Fibroblast of lung (primary cell): Measurements from ENCODE around the gene CLNK. TPM values are rescaled to one million over a fixed set of nuclear protein-coding genes. Genes with fewer than 3 reads are reported as not detected.

ENCODE experiments used
- DNase-seq, 2 donors: peaks; one replicate each; pipeline versions ENCODE4 v3.0.0 to v3.0.0-alpha.2; 2010; ENCODE audit warnings: low read depth in 2 of 2
- H2AFZ ChIP-seq: 2 replicates; pipeline ENCODE4 v1.5.1; 2012; ENCODE audit warnings: low read length, control low read depth, inconsistent platforms
- H3K27ac ChIP-seq: 2 replicates; pipeline ENCODE4 v1.5.1; 2011; ENCODE audit warnings: low read length, control low read depth; ENCODE audit not compliant: insufficient read depth
- H3K27me3 ChIP-seq: 2 replicates; pipeline ENCODE4 v1.5.1; 2011; ENCODE audit warnings: mild to moderate bottlenecking, low read length; ENCODE audit not compliant: control insufficient read depth, insufficient read depth
- H3K36me3 ChIP-seq: 2 replicates; pipeline ENCODE4 v1.5.1; 2011; ENCODE audit warnings: low read length; ENCODE audit not compliant: control insufficient read depth, insufficient read depth
- H3K4me1 ChIP-seq: 2 replicates; pipeline ENCODE4 v1.5.1; 2011; ENCODE audit warnings: low read length; ENCODE audit not compliant: control insufficient read depth, insufficient read depth; ENCODE audit errors: extremely low read depth
- H3K4me2 ChIP-seq: 2 replicates; pipeline ENCODE4 v1.5.1; 2011; ENCODE audit warnings: low read length, control low read depth; ENCODE audit not compliant: insufficient read depth; ENCODE audit errors: extremely low read depth
- H3K4me3 ChIP-seq, 4 experiments: fragments of 200-600 bp in 1 of 4; sonication (generic) in 1 of 4; replicated peaks in 1 of 4; 2 replicates each; pipeline ENCODE4 v1.5.1; 2011 to 2016; ENCODE audit warnings: low read length in 4 of 4, low read depth in 3 of 4, mild to moderate bottlenecking in 3 of 4, control low read depth in 2 of 4, inconsistent platforms in 1 of 4, mixed read lengths in 1 of 4; ENCODE audit not compliant: insufficient read depth in 1 of 4; ENCODE audit errors: control extremely low read depth in 1 of 4
- H3K79me2 ChIP-seq: 2 replicates; pipeline ENCODE4 v1.5.1; 2012; ENCODE audit warnings: mild to moderate bottlenecking, low read length, inconsistent platforms; ENCODE audit not compliant: control insufficient read depth, insufficient read depth
- H3K9ac ChIP-seq: 2 replicates; pipeline ENCODE4 v1.5.1; 2011; ENCODE audit warnings: mild to moderate bottlenecking, low read length, control low read depth; ENCODE audit not compliant: insufficient read depth
- H3K9me3 ChIP-seq: 2 replicates; pipeline ENCODE4 v1.5.1; 2012; ENCODE audit warnings: low read depth, low read length; ENCODE audit not compliant: control insufficient read depth, insufficient read depth
- H4K20me1 ChIP-seq: 2 replicates; pipeline ENCODE4 v1.5.1; 2011; ENCODE audit warnings: low read length; ENCODE audit not compliant: control insufficient read depth, insufficient read depth; ENCODE audit errors: extremely low read depth
- CTCF ChIP-seq, 2 donors: IDR thresholded peaks in 1 of 2; conservative IDR thresholded peaks in 1 of 2; 1 replicate in 1 of 2; 2 replicates in 1 of 2; pipeline ENCODE4 v1.5.1; 2011 to 2012; ENCODE audit warnings: low read length in 2 of 2, control low read depth in 1 of 2, inconsistent platforms in 1 of 2, low read depth in 1 of 2, mild to moderate bottlenecking in 1 of 2
- EZH2 ChIP-seq: IDR thresholded peaks from 2 replicates; pipeline ENCODE4 v1.5.1; 2012; ENCODE audit warnings: low read length, control low read depth, mild to moderate bottlenecking; ENCODE audit errors: missing control alignments
- polyA plus RNA-seq, 2 donors: library from polyadenylated mRNA; depleted of rRNA in 1 of 2; stranded (reverse) in 1 of 2; unstranded in 1 of 2; fragments of >200 nt; gene quantifications; 2 replicates each; pipeline ENCODE4 v1.2.1, GENCODE V29; 2011 to 2012; ENCODE audit warnings: missing spikeins in 1 of 2
- total RNA-seq: library from RNA; depleted of rRNA; stranded (reverse); fragments of >200 nt; gene quantifications from 2 replicates; pipeline ENCODE4 v1.2.1, GENCODE V29; 2014

Gene CLNK
- total and polyA plus RNA-seq, 2 donors (not counting 1 experiment from before 2014, with no cell fraction given), result not detected

GRCh38 chr4:10530137-10530786 lies 154.3 kb downstream of the CLNK start:
- DNase-seq, result peak; percentile 4 to 21

GRCh38 chr4:10529291-10530136 lies 155.1 kb downstream of the CLNK start:
- Histone ChIP-seq H3K27me3 (no peaks in the 10 kb centered on the region), H3K4me1 (no peaks in the 10 kb centered on the region), H3K4me2 (no peak overlapping the region), H4K20me1 (no peaks in the 10 kb centered on the region), H3K27ac (no peak overlapping the region), H3K9ac (no peak overlapping the region), H3K79me2 (no peaks in the 10 kb centered on the region), H2AFZ (no peak overlapping the region), H3K4me3 (no peak overlapping the region), H3K36me3 (no peaks in the 10 kb centered on the region), H3K9me3 (no peaks in the 10 kb centered on the region)
- TF ChIP-seq CTCF (conservative IDR thresholded peaks at IDR 0.05 in 1 of 2, IDR thresholded peaks at IDR 0.05 in 1 of 2; ENCODE audit: low read depth in 1 of 2, low read length in 2 of 2) (no peak), EZH2 (no peak)
- DNase-seq, result peak in 1 of 2 donors; percentile 8

More at GRCh38 chr4:10530137-10530786, 154.3 kb downstream of the CLNK start:
- H3K4me1 ChIP-seq, result no peaks in the 10 kb centered on the region
- no peaks in the 10 kb centered on the region for H3K79me2 ChIP-seq
- H3K4me2 ChIP-seq, result no peak overlapping the region
- no peaks in the 10 kb centered on the region for H4K20me1 ChIP-seq
- H3K9me3 ChIP-seq, result no peaks in the 10 kb centered on the region
- no peak overlapping the region for H3K9ac ChIP-seq
- no peak overlapping the region for H3K27ac ChIP-seq
- no peak overlapping the region for H2AFZ ChIP-seq
- H3K4me3 ChIP-seq, result no peak overlapping the region
- TF ChIP-seq CTCF (conservative IDR thresholded peaks at IDR 0.05 in 1 of 2, IDR thresholded peaks at IDR 0.05 in 1 of 2; ENCODE audit: low read depth in 1 of 2, low read length in 2 of 2) (no peak), EZH2 (no peak)
- H3K36me3 ChIP-seq, result no peaks in the 10 kb centered on the region
- H3K27me3 ChIP-seq, result no peaks in the 10 kb centered on the region

- no peaks in the 10 kb centered on the region for H3K36me3 ChIP-seq
- no peak overlapping the region for H3K9ac ChIP-seq
- no peak overlapping the region for H3K27ac ChIP-seq
- no peaks in the 10 kb centered on the region for H3K27me3 ChIP-seq
- no peak for TF ChIP-seq CTCF (conservative IDR thresholded peaks at IDR 0.05 in 1 of 2, IDR thresholded peaks at IDR 0.05 in 1 of 2; ENCODE audit: low read depth in 1 of 2, low read length in 2 of 2)
- no peak for TF ChIP-seq EZH2
- DNase-seq, result no peak
- H3K4me2 ChIP-seq, result no peak overlapping the region
- no peaks in the 10 kb centered on the region for H4K20me1 ChIP-seq
- H3K9me3 ChIP-seq, result no peaks in the 10 kb centered on the region
- H3K4me1 ChIP-seq, result no peaks in the 10 kb centered on the region
- no peak overlapping the region for H3K4me3 ChIP-seq
- no peak overlapping the region for H2AFZ ChIP-seq
- no peaks in the 10 kb centered on the region for H3K79me2 ChIP-seq
Observed at GRCh38 chr4:10527438-10527837, 157.1 kb downstream of the CLNK start.
